Psoas muscle (tissue), 8 donors: ENCODE measurements around the gene CACNA2D1. TPM values are rescaled to one million over a fixed set of nuclear protein-coding genes. Genes with fewer than 3 reads are reported as not detected.

Experiments used
- ATAC-seq, 4 donors: fragments of 200-7000 bp; cut with Tn5 transposase; one replicate each; pipeline ENCODE4 v1.9.1; 2020; ENCODE audit warnings: moderate library complexity in 3 of 4, mild to moderate bottlenecking in 2 of 4
- DNase-seq, 2 donors: peaks; one replicate each; pipeline ENCODE4 v3.0.0-alpha.2; 2020
- H3K27ac ChIP-seq: fragments of 200-600 bp; one replicate; pipeline ENCODE4 v1.8.0; 2022
- H3K27me3 ChIP-seq, 3 donors: fragments of 200-600 bp in 1 of 3; one replicate each; pipeline versions ENCODE4 v1.6.1 to v1.8.0; 2013 to 2022; ENCODE audit warnings: low read length in 2 of 3, mild to moderate bottlenecking in 2 of 3, moderate library complexity in 1 of 3; ENCODE audit not compliant: insufficient read depth in 3 of 3
- H3K36me3 ChIP-seq, 2 donors: fragments of 200-600 bp in 1 of 2; one replicate each; pipeline versions ENCODE4 v1.6.1 to v1.8.0; 2013 to 2022; ENCODE audit warnings: low read depth in 1 of 2, mild to moderate bottlenecking in 1 of 2, moderate library complexity in 1 of 2; ENCODE audit not compliant: insufficient read depth in 1 of 2
- H3K4me1 ChIP-seq: fragments of 200-600 bp; one replicate; pipeline ENCODE4 v1.8.0; 2022
- H3K4me3 ChIP-seq: fragments of 200-600 bp; one replicate; pipeline ENCODE4 v1.8.0; 2022; ENCODE audit warnings: mild to moderate bottlenecking
- H3K9me3 ChIP-seq: fragments of 200-600 bp; one replicate; pipeline ENCODE4 v1.8.0; 2022
- WGBS, 3 donors: extraction: QIAGEN DNeasy Blood & Tissue Kit; methylation state at CpG; one replicate each; pipeline versions ENCODE4 v1.1.6 to v1.1.7; 2013; 5-methylcytosine and 5-hydroxymethylcytosine counted together
- intact Hi-C, 2 donors: fragments of 100-400 bp; cut with DNase I; formaldehyde crosslinking; loops; one replicate each; pipeline versions ENCODE4 v1.11.0 to v1.14.2; 2022
- polyA plus RNA-seq, 3 donors: library from polyadenylated mRNA; stranded (reverse); fragments of 200-250 nt; gene quantifications; one replicate each; pipeline ENCODE4 v1.2.3, GENCODE V29; 2013
- total RNA-seq, 4 donors: library from RNA; stranded (reverse); fragmentation: NEBNext Ultra II Directional in 2 of 4; extraction: Animal tissue kit (Norgen Biotek cat#: 25700) in 2 of 4; gene quantifications; one replicate each; pipeline versions ENCODE4 v1.2.1 to v1.2.4, GENCODE V29; 2021 to 2023
- TF ChIP-seq, protein P1 (sequence below): fragments of 200-600 bp; IDR thresholded peaks from one replicate; pipeline ENCODE4 v1.8.0; 2022; ENCODE audit warnings: antibody characterized with exemption
- donor health status: healthy with polysubstance abuse.
- donor health status: DM: no; HTN: no; CAD: no; lungs with moderate emphysema.
- donor health status: Bipolar disorder and iron deficiency.
- donor health status: healthy.
- donor health status: DM: yes; HTN: yes; CAD: no.
- donor health status: DM: no; HTN: no; CAD: no.
- donor health status: DM: no; HTN: no; CAD: no.
- donor health status: DM: yes; HTN: yes; CAD: no.

The CACNA2D1 gene
- total and polyA plus RNA-seq, 7 donors: 10.2 to 167 (median 97.5) TPM

DNA sequence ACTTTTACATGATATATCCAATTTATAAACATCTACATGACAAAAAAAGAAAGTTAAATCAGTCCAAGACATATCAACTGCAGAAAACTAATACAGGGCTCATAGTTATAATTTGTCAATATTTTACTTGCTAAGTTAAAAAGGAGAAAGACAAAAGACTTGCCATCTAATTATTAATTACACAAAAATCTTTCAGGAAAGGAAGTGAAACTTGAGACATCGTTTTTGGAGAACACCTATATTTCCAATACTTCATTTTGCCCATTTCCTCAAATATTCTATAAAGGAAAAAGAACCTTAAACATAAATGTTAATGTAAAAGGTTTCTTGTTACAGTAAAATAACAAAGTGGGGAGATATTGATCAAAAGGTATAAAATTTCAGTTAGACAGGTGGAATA is 148.7 kb downstream of the CACNA2D1 start:
- peaks cover 19% of the 10 kb centered on the region for H3K4me1 ChIP-seq
- intact Hi-C loops: no loop called here
- ATAC-seq (no peak), DNase-seq (no peak)
- 76 to 79% (median 77%) methylated on average over 1 of the region's 1 CpG for WGBS, 3 donors
- H3K27ac ChIP-seq: no peak overlapping the region
- no peaks in the 10 kb centered on the region for H3K27me3 ChIP-seq
- no peaks in the 10 kb centered on the region for H3K9me3 ChIP-seq
- H3K4me3 ChIP-seq: no peak overlapping the region
- TF ChIP-seq, protein P1, sequence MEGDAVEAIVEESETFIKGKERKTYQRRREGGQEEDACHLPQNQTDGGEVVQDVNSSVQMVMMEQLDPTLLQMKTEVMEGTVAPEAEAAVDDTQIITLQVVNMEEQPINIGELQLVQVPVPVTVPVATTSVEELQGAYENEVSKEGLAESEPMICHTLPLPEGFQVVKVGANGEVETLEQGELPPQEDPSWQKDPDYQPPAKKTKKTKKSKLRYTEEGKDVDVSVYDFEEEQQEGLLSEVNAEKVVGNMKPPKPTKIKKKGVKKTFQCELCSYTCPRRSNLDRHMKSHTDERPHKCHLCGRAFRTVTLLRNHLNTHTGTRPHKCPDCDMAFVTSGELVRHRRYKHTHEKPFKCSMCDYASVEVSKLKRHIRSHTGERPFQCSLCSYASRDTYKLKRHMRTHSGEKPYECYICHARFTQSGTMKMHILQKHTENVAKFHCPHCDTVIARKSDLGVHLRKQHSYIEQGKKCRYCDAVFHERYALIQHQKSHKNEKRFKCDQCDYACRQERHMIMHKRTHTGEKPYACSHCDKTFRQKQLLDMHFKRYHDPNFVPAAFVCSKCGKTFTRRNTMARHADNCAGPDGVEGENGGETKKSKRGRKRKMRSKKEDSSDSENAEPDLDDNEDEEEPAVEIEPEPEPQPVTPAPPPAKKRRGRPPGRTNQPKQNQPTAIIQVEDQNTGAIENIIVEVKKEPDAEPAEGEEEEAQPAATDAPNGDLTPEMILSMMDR: no peak
- H3K36me3 ChIP-seq: no peaks in the 10 kb centered on the region

DNA sequence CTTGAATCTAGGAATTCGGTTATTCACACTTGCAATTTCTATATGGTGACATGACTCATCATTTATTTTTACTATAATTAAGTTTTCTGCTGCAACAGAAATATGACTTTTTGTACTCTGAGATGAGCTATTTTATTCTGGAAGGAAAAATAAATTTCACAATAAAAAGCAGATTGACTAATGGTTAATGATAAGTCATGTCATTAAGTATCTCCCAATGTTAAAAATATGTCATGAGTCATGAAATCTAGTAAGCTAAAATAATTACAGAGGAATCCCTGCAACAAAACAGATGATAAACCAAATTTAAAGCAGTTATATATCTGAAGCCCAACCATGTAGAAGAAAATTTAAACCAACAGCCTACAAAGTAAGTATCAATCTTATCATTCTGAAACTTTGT is 149.2 kb downstream of the CACNA2D1 start:
- TF ChIP-seq, protein P1: no peak

DNA sequence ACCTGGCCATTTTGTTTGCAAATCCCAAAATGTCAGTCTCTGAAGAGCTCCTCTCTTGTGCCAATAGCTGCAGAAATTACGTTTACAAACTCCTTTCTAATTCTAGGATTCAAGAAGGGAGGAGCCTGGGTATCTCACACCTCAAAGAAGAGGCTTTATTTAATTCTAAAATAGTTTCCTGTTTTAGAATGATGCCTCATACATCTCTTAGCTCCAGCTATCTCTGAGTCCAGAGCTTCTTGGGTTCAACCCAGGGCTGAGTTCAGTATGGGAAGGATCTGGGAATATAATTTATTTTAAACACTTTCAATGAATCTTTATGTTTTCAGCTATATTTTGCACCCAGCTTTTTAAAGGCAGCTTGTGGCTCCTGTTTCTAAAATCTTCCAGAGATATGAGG is 150.1 kb downstream of the CACNA2D1 start:
- Histone ChIP-seq H3K36me3 (no peaks in the 10 kb centered on the region), H3K9me3 (no peaks in the 10 kb centered on the region), H3K27ac (peak overlapping the region; percentile 24), H3K27me3 (no peaks in the 10 kb centered on the region), H3K4me3 (no peak overlapping the region), H3K4me1 (peaks cover 33% of the 10 kb centered on the region)
- ATAC-seq (peak in 2 of 4 donors; percentile 54 to 68), DNase-seq (no peak)
- TF ChIP-seq, protein P1: no peak
- 32 to 81% (median 45%) methylated on average over 1 of the region's 1 CpG for WGBS, 3 donors
- intact Hi-C loops: no loop called here

More for the DNA sequence above, 149.2 kb downstream of the CACNA2D1 start:
- Histone ChIP-seq H3K4me1 (peaks cover 24% of the 10 kb centered on the region), H3K27me3 (no peaks in the 10 kb centered on the region), H3K4me3 (no peak overlapping the region), H3K9me3 (no peaks in the 10 kb centered on the region), H3K36me3 (no peaks in the 10 kb centered on the region), H3K27ac (peak overlapping the region; percentile 24)
- intact Hi-C loops: no loop called here
- no peak for DNase-seq
- no peak for ATAC-seq
- 85 to 96% (median 86%) methylated on average over 1 of the region's 1 CpG for WGBS, 3 donors

DNA sequence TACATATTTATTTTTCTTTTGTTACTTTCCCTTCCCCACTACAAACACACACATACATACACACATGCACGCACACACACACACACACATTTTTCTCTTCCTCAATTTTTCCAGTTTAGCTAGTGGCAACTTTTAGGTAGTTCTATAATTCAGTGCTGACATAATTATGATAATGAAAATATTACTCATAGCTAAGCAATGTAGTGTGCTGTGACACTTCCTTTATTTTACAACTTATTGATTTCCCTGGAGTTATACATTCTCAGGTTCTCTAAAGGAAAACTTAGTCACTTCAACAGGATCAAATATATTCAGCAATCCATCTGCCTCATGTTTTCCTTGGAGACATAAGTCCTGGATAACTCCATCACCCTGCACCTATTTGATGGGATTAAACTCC is 151.6 kb downstream of the CACNA2D1 start:
- Histone ChIP-seq H3K9me3 (no peaks in the 10 kb centered on the region), H3K4me3 (no peak overlapping the region), H3K36me3 (no peaks in the 10 kb centered on the region), H3K27ac (no peak overlapping the region), H3K27me3 (no peaks in the 10 kb centered on the region), H3K4me1 (peaks cover 43% of the 10 kb centered on the region)
- intact Hi-C loops: no loop called here
- TF ChIP-seq, protein P1: no peak
- DNase-seq (no peak), ATAC-seq (no peak)
- WGBS, 3 donors: 81 to 97% (median 94%) methylated on average over 1 of the region's 1 CpG

DNA sequence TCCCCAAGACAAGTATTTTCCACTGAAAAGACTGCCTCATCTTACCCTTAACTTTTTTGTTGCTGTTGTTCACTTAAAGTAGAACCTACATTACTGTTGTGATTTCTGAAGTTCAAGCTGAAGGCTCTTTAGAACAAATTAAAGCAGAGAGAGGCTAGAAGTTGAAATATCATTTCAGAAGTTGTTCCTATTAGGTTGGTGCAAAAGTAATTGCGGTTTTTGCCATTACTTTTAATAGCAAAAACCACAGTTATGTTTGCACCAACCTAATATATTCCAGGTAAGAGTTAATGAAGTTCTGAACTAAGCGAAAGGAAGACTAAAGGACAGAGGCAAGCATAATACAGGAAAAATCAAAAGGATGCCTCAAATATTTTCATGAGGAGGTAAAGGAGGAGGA is 153.7 kb downstream of the CACNA2D1 start:
- intact Hi-C loops: no loop called here
- Histone ChIP-seq H3K9me3 (no peaks in the 10 kb centered on the region), H3K27me3 (no peaks in the 10 kb centered on the region), H3K4me3 (no peak overlapping the region), H3K27ac (peak overlapping the region; percentile 25), H3K36me3 (no peaks in the 10 kb centered on the region), H3K4me1 (peaks cover 45% of the 10 kb centered on the region)
- TF ChIP-seq, protein P1: no peak
- WGBS, 3 donors: 65 to 85% (median 70%) methylated on average over 2 of the region's 2 CpGs
- DNase-seq (no peak), ATAC-seq (no peak)
